PC-3 (cell line): Measurements from ENCODE around the gene DIAPH2. TPM values are rescaled to one million over a fixed set of nuclear protein-coding genes. Genes with fewer than 3 reads are reported as not detected.
"Not testable (repeated sequence)": the region's sequence is repeated elsewhere in the genome, so short reads cannot be mapped to it uniquely, and the experiment has no call there.

Source experiments
- ATAC-seq: fragments of 200-7000 bp; cut with Tn5 transposase; 2 replicates; pipeline ENCODE4 v1.9.1; 2020; ENCODE audit warnings: mild to moderate bottlenecking, moderate library complexity
- BruUV-seq: library from RNA; stranded (reverse); fragments of 400-500 nt; replicated peaks from 2 replicates; lab custom pipeline; 2021; lab: Mats Ljungman, UMichigan
- CTCF ChIA-PET: fragments of 300-600 bp; sonication (Branson Sonifier 250); formaldehyde crosslinking; loops from one replicate; lab custom pipeline; 2022; ENCODE audit warnings: antibody characterized with exemption; lab: Charles Lee
- POLR2A ChIA-PET: fragments of 300-600 bp; sonication (Branson Sonifier 250); formaldehyde crosslinking; loops from one replicate; lab custom pipeline; 2022; ENCODE audit warnings: antibody characterized with exemption; ENCODE audit not compliant: unreplicated experiment; lab: Charles Lee
- DNase-seq: peaks from one replicate; pipeline ENCODE4 v3.0.0-alpha.2; 2015
- H2AFZ ChIP-seq: fragments of 300-600 bp; sonication (generic); 2 replicates; pipeline ENCODE4 v1.6.0; 2016; ENCODE audit warnings: antibody characterized with exemption, low read length
- H3F3A ChIP-seq: fragments of 300-600 bp; sonication (generic); one replicate; pipeline ENCODE4 v1.6.0; 2017; ENCODE audit warnings: antibody characterized with exemption, low read length, control low read depth, mild to moderate bottlenecking; ENCODE audit not compliant: unreplicated experiment
- H3K27ac ChIP-seq: fragments of 300-600 bp; sonication (generic); 2 replicates; pipeline ENCODE4 v1.5.1; 2016; ENCODE audit warnings: mild to moderate bottlenecking, low read length
- H3K27me3 ChIP-seq: fragments of 300-600 bp; sonication (generic); 2 replicates; pipeline ENCODE4 v1.6.1; 2016; ENCODE audit warnings: low read length, mixed read lengths
- H3K36me3 ChIP-seq: fragments of 300-600 bp; sonication (generic); 2 replicates; pipeline ENCODE4 v1.6.1; 2016; ENCODE audit warnings: low read depth, mixed run types, low read length, mixed read lengths
- H3K4me1 ChIP-seq: fragments of 300-600 bp; sonication (generic); 2 replicates; pipeline ENCODE4 v1.5.1; 2016; ENCODE audit warnings: low read length; ENCODE audit not compliant: insufficient read depth
- H3K4me2 ChIP-seq: fragments of 300-600 bp; sonication (generic); 2 replicates; pipeline ENCODE4 v1.6.0; 2016; ENCODE audit warnings: low read length
- H3K4me3 ChIP-seq: fragments of 300-600 bp; sonication (generic); 2 replicates; pipeline ENCODE4 v1.5.1; 2016; ENCODE audit warnings: mild to moderate bottlenecking, low read length, mixed read lengths
- H3K79me2 ChIP-seq: fragments of 300-600 bp; sonication (generic); 2 replicates; pipeline ENCODE4 v1.6.1; 2017; ENCODE audit warnings: low read length, mixed read lengths
- H3K9ac ChIP-seq: fragments of 300-600 bp; sonication (generic); 2 replicates; pipeline ENCODE4 v1.6.0; 2016; ENCODE audit warnings: mild to moderate bottlenecking, low read length
- H3K9me2 ChIP-seq: fragments of 300-600 bp; sonication (generic); replicated peaks from 2 replicates; pipeline ENCODE4 v1.6.1; 2016; ENCODE audit warnings: mixed run types, low read length, mixed read lengths
- H3K9me3 ChIP-seq: fragments of 300-600 bp; sonication (generic); 2 replicates; pipeline ENCODE4 v1.6.1; 2016; ENCODE audit warnings: low read length, mixed read lengths
- H4K20me1 ChIP-seq: fragments of 300-600 bp; sonication (generic); 2 replicates; pipeline ENCODE4 v1.6.1; 2016; ENCODE audit warnings: low read length, mixed read lengths
- CTCF ChIP-seq: fragments of 300-600 bp; sonication (generic); conservative IDR thresholded peaks from 2 replicates; pipeline ENCODE4 v1.5.1; 2017; ENCODE audit warnings: antibody characterized with exemption, low read depth, mild to moderate bottlenecking, low read length
- EZH2 ChIP-seq: fragments of 300-600 bp; sonication (generic); IDR thresholded peaks from one replicate; pipeline ENCODE4 v1.6.1; 2017; ENCODE audit warnings: antibody characterized with exemption, mild to moderate bottlenecking, low read length; ENCODE audit not compliant: unreplicated experiment
- EZH2phosphoT487 ChIP-seq: fragments of 300-600 bp; sonication (generic); IDR thresholded peaks from 2 replicates; pipeline ENCODE4 v1.6.1; 2018; ENCODE audit warnings: mild to moderate bottlenecking, antibody characterized with exemption, low read length, borderline replicate concordance
- intact Hi-C: fragments of 100-400 bp; cut with micrococcal nuclease; formaldehyde crosslinking; loops from 2 replicates; pipeline ENCODE4 v1.9.0; 2023
- total RNA-seq: library from RNA; depleted of rRNA; stranded (reverse); fragments of >200 nt; gene quantifications from 2 replicates; pipeline ENCODE4 v1.2.3, GENCODE V29; 2014

Gene DIAPH2
- total RNA-seq, 1 experiment from 2014 or later, result 15.1 TPM

GRCh38 chrX:96843566-96843965 lies 158.9 kb downstream of the DIAPH2 start:
- intact Hi-C loops, result no loop called here
- CTCF ChIA-PET, result no interaction called here
- Histone ChIP-seq H3F3A (no peaks in the 10 kb centered on the region), H3K4me2 (no peak overlapping the region), H3K79me2 (no peaks in the 10 kb centered on the region), H3K4me1 (peaks cover 3% of the 10 kb centered on the region; the same call in 1 of the 2 replicates), H3K36me3 (no peaks in the 10 kb centered on the region), H3K9me2 (no peaks in the 10 kb centered on the region), H3K9me3 (no peaks in the 10 kb centered on the region), H3K27me3 (no peaks in the 10 kb centered on the region), H3K27ac (no peak overlapping the region), H3K4me3 (no peak overlapping the region), H3K9ac (no peak overlapping the region), H4K20me1 (no peaks in the 10 kb centered on the region), H2AFZ (no peak overlapping the region)
- POLR2A ChIA-PET, result no interaction called here
- DNase-seq, result no peak
- BruUV-seq, result no TSS peak
- TF ChIP-seq CTCF (no peak), EZH2phosphoT487 (no peak), EZH2 (no peak)
- ATAC-seq, result no peak

DNA sequence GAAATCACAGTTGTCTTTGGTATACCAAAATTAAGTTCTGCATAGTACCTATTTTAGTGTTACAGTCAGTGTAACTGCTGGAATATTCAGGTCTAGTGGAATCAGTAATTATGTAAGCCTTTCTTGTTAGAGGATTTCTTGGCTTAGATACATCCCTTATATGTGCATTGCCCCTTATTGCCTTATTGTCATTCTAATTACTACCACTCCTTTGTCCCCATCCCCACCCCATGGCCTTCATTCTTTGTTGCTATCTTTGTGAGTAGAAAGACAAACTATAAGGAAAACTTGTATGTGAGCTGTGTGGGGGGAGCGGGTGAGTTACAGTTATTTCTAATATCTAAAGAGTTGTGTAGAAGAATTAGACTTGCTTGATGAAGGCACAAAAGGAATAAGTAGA lies 162.2 kb downstream of the DIAPH2 start:
- no peaks in the 10 kb centered on the region for H3K36me3 ChIP-seq
- H3F3A ChIP-seq, result no peaks in the 10 kb centered on the region
- no peaks in the 10 kb centered on the region for H3K79me2 ChIP-seq
- TF ChIP-seq EZH2phosphoT487 (no peak), CTCF (no peak), EZH2 (no peak)
- no peaks in the 10 kb centered on the region for H3K9me3 ChIP-seq
- H3K4me2 ChIP-seq, result no peak overlapping the region
- ChIA-PET CTCF (no interaction called here), POLR2A (no interaction called here)
- H2AFZ ChIP-seq, result no peak overlapping the region
- no peak for ATAC-seq
- intact Hi-C loops, result no loop called here
- no peaks in the 10 kb centered on the region for H4K20me1 ChIP-seq
- no peak overlapping the region for H3K9ac ChIP-seq
- no peak overlapping the region for H3K27ac ChIP-seq
- H3K27me3 ChIP-seq, result no peaks in the 10 kb centered on the region
- H3K4me1 ChIP-seq, result no peaks in the 10 kb centered on the region
- no TSS peak for BruUV-seq
- no peak overlapping the region for H3K4me3 ChIP-seq
- no peak for DNase-seq
- H3K9me2 ChIP-seq, result no peaks in the 10 kb centered on the region

DNA sequence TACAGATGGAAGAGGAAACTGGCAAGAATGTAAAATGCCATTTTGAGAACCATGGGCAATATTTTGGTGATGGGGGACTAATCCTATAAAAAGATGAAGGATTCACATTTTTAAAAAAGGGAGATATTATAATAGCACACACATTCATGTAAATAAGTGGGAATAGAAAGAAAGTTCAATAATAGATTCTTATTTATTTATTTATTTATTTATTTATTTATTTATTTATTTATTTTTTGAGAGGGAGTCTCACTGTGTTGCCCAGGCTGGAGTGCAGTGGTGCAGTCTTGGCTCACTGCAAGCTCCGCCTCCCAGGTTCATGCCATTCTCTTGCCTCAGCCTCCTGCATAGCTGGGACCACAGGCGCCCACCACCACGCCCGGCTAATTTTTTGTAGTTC lies 174.8 kb downstream of the DIAPH2 start:
- H3K36me3 ChIP-seq, H4K20me1 ChIP-seq, H3K4me2 ChIP-seq, H3F3A ChIP-seq, intact Hi-C loops, H3K9me3 ChIP-seq, POLR2A ChIA-PET, ATAC-seq, H3K27ac ChIP-seq, H3K4me1 ChIP-seq, BruUV-seq, H3K9ac ChIP-seq, H3K79me2 ChIP-seq, H2AFZ ChIP-seq, H3K9me2 ChIP-seq, CTCF ChIA-PET, H3K27me3 ChIP-seq, DNase-seq, H3K4me3 ChIP-seq: not testable (repeated sequence)
